DMS 273 (cell line): ENCODE data around the gene PREX1.
"Not testable (repeated sequence)": the region's sequence is repeated elsewhere in the genome, so short reads cannot be mapped to it uniquely, and the experiment has no call there.

Experiments
- DNase-seq: peaks from one replicate; lab custom pipeline; 2025; ENCODE audit not compliant: unreplicated experiment; lab: John Stamatoyannopoulos, UW

Gene PREX1

GRCh38 chr20:48846516-48847492 is 19.0 kb upstream of the PREX1 start:
- peak; percentile 30 for DNase-seq

DNA sequence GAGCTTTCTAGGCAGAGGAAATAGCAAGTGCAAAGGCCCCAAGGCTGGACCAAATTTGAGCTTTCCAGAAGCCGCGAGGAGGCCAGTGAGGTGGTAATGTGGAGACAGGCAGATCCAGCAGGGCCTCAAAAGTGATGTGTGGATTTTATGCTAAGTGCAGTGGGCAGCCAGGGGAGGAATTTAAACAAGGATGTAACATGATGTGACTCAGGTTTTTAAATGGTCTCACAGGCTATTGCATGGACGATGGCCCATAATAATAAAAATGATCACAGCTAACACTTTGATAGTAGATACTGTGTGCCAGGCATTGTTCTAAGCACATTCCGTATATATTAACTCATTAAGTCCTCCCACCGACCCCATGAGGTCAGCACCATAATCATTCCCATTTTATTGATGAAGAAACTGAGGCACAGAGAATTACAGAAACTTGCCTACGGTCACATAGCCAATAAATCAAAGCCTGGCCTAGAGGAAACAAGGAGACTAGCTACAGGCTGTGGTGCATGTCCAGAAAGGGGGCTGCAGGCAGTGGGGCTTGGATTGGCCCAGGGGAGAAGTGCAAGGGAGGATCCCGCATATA is 18.0 kb upstream of the PREX1 start:
- no peak for DNase-seq

GRCh38 chr20:48844996-48845395 is 17.2 kb upstream of the PREX1 start:
- no peak for DNase-seq

DNA sequence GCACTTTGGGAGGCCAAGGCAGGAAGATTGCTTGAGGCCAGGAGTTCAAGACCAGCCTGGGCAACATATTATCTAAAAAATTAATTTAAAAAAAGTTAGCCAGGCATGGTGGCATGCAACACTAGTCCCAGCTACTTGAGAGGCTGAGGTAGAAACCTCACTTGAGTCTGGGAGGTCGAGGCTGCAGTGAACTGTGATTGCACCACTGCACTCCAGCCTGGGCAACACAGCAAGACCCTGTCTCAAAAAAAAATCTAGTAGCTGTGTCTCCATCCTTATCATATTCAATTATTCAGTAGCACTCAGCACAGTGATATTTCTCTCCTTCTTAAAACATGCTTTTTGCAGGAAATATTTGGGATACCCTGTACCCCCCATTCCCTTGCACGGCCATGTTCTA is 16.1 kb upstream of the PREX1 start:
- not testable (repeated sequence) for DNase-seq

GRCh38 chr20:48843057-48843806 is 15.4 kb upstream of the PREX1 start:
- peak; percentile 33 for DNase-seq

DNA sequence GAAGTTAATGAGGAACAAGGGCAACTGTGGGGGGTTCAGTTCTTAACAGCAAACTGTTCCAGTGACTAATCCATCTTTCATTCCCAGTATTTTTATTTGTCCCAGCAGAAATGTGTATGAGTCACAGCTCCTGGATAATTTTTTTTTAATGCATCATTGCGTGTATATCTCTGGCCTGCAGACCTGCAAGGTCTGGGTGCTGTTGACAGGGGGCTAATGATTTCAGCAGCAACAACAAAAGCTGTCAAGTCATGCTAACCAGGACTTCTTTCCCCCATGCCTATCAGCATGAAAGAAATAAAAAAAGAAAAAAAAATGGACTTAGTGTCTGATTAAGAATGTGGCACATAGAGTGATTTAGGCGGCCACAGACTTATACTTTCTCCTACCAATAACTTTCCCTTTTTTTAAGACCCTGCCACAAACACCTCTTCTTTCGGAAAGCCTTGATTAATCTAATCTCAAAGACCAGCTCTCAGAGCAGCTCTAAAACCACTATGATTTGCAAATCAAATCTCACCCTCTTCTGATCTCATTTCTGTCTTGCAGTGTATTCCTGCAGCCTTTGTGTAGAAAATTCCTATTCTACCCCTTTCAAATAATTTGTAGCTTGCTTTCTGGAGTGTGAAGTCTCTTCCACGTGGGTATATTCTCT is 14.2 kb upstream of the PREX1 start:
- DNase-seq: no peak

GRCh38 chr20:48841196-48841874 is 13.5 kb upstream of the PREX1 start:
- DNase-seq: no peak

DNA sequence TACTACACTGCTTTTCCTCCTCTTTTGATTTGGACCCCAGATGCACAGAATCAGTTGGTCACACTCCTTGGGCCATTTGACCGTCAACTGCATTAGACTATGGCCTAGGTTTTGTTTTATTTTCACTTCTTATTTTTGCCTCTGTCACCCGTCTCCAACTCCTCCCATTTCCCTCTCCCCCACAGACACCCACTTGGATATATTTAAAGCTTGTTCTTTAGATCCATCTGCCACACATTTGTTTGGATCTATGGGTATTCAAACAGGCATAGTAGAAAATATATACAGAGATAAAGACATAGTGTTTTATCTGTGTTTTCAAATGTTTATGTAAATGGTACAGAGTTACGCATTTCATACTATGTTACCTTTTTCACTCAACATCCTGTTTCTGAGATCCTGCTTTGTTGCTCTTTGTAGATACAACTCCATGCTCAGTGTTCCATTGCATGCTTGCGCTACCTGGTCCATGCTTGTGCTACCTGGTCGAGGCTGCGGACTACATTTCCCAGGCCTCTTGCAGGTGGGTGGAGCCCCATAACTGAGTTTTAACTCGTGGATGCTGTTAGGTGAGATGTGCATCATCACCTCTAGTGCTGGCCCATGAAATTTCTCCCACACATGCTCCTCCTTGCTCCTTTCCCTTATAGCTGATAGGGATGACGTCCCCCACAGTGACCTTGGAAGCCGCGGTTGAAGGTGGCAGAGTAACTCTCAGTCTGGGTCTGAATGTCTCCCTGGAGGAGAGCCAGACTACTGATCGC is 11.5 kb upstream of the PREX1 start:
- no peak for DNase-seq

DNA sequence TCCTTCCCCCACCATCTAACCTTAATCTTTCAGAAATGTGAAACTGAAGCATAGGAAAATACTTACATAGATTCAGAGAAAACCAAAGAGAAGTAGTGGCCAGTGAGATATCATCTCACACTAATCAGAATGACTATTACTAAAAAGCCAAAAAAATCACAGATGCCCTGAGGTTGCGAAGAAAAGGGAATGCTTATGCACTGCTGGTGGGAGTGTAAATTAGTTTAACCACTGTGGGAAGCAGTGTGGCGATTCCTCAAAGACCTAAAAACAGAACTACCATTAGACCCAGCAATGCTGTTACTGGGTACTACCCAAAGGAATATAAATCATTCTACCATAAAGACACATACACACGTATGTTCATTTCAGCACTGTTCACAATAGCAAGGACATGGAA is 9.2 kb upstream of the PREX1 start:
- DNase-seq: no peak

GRCh38 chr20:48835390-48835789 is 7.6 kb upstream of the PREX1 start:
- no peak for DNase-seq

DNA sequence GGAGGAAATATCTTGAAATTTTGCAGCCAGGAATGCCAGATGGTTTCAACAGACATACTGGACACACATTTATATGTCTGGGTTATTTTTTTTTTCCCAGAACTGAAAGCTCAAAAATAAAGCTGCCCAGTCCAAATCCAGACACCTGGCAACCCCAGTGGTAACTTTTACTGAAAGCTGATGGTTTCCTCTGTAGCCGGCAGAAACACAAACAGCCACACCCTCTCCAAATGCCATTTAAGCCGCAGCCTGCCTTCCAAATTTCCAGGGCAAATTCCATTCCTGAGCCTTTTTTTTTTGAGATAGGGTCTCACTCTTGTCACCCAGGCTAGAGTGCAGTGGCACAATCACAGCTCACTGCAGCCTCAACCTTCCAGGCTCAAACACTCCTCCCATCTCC is 6.5 kb upstream of the PREX1 start:
- DNase-seq: no peak

GRCh38 chr20:48832405-48832730 is 4.6 kb upstream of the PREX1 start:
- DNase-seq: peak; percentile 53

GRCh38 chr20:48831718-48832404 is 4.1 kb upstream of the PREX1 start:
- peak; percentile 73 for DNase-seq

- DNase-seq: no peak
These were observed 3.1 kb upstream of the PREX1 start for GRCh38 chr20:48830826-48831318.

DNA sequence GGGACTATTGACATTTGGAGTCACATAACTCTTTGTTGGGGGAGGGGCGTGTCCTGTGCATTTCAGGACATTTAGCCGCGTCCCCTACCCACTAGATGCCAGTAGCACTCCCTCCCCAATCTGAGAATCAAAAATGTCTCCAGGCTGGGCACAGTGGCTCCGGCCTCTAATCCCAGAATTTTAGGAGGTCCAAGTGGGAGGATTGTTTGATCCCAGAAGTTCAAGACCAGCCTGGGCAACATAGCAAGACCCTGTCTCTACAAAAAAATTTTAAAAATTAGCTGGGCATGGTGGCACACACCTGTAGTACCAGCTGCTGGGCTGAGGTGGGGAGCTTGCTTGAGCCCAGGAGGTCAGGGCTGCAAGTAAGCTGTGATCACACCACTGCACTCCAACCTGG is 2.1 kb upstream of the PREX1 start:
- no peak for DNase-seq

GRCh38 chr20:48828734-48829460 is 1.1 kb upstream of the PREX1 start:
- DNase-seq: peak; percentile 54

DNA sequence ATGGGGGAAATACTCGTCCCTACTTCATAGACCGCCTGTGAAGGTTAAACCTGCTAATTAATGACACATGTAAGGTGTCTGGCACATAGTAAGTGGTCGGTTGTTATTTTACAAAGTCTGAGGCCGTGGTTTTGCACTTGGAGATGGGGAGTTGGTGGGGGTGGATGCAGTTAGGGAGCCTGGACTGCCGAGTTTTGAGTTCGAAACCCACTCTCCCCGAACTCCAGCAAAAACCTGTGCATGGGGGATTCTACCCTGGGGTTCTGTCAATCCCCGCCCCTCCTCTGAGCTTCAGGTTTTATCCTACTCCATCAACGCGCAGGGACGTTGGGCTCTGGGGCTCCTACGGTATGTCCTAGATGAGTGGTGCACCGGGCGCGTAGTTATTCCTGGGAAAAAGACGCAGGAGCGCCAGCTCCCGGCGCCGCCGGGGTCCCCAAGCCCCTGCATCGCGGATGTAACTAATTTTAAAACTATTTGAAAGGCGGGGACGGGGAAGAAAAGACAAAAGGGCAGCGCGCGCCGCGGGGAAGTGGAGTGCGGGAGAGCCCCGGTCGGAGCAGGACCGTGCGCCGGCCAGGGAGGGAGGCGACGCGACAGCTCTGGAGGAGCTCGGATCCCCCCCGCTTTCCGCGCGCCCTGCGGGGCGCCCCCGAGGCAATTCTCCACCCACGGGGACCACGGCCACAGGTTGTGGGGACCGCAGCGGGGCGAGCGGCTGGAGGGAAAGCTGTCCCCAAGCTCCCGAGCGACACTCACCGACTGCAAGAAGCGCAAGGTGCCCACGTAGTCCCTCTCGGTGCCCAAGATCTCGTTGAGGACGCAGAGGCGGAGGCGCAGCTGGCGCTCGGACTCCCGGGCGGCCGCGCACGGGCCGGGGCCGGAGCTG is 672 bp downstream of the PREX1 start:
- peak; percentile 78 for DNase-seq

DNA sequence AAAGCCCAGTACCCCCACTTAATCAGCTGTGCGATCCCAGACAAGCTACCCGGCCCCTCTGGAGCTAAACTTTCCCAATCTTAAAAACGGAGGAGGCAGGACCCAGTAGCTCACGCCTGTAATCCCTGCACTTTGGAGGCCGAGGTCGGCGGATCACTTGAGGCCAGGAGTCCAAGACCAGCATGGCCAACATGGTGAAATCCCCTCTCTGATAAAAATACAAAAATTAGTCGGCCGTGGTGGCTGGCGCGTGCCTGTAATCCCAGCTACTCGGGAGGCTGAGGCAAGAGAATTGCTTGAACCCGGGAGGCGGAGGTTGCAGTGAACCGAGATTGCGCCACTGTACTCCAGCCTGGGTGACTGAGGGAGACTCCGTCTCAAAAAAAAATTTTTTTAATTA is 1.3 kb downstream of the PREX1 start:
- not testable (repeated sequence) for DNase-seq
